Activated T-cell treated with anti-CD3 and anti-CD28 coated beads, Interleukin-2, amount 50 U/mL, for 1 hour (primary cell): Measurements from ENCODE around the gene SLF2.

Source experiments
- DNase-seq: peaks from one replicate; pipeline ENCODE4 v3.0.0-alpha.2; 2020

Gene SLF2

GRCh38 chr10:100912605-100913469, at the start of gene SLF2:
Gene SLF2 (plus strand): TSS chr10:100912963. CDS start chr10:100913111, 148 bp downstream.
- DNase-seq, result peak; percentile 87

- no peak for DNase-seq
These were observed 49.3 kb upstream of the SLF2 start for GRCh38 chr10:100863433-100863832.

GRCh38 chr10:100864036-100864885, 48.5 kb upstream of the SLF2 start:
- DNase-seq, result no peak

GRCh38 chr10:100864978-100865377, 47.8 kb upstream of the SLF2 start:
- no peak for DNase-seq

GRCh38 chr10:100866010-100866409, 46.8 kb upstream of the SLF2 start:
- DNase-seq, result no peak

GRCh38 chr10:100866575-100867098, 46.1 kb upstream of the SLF2 start:
- no peak for DNase-seq

- DNase-seq, result no peak
These were observed 45.4 kb upstream of the SLF2 start for GRCh38 chr10:100867261-100867963.

- no peak for DNase-seq
These were observed 44.4 kb upstream of the SLF2 start for GRCh38 chr10:100868382-100868781.

GRCh38 chr10:100869399-100869798, 43.4 kb upstream of the SLF2 start:
- no peak for DNase-seq

- DNase-seq, result peak; percentile 52
These were observed 40.5 kb upstream of the SLF2 start for GRCh38 chr10:100872034-100872791.

GRCh38 chr10:100873146-100873826, 39.5 kb upstream of the SLF2 start:
- no peak for DNase-seq

- no peak for DNase-seq
These were observed 38.9 kb upstream of the SLF2 start for GRCh38 chr10:100873827-100874326.

GRCh38 chr10:100874702-100875483, 37.9 kb upstream of the SLF2 start:
- no peak for DNase-seq

GRCh38 chr10:100875484-100876166, 37.1 kb upstream of the SLF2 start:
- DNase-seq, result no peak

- no peak for DNase-seq
These were observed 35.9 kb upstream of the SLF2 start for GRCh38 chr10:100876585-100877460.

- DNase-seq, result no peak
These were observed 35.3 kb upstream of the SLF2 start for GRCh38 chr10:100877461-100877850.

- no peak for DNase-seq
These were observed 34.4 kb upstream of the SLF2 start for GRCh38 chr10:100878291-100878910.

GRCh38 chr10:100879741-100880360, 32.9 kb upstream of the SLF2 start:
- DNase-seq, result no peak
